ENCODE results near the gene GRIN2A.
A peak's percentile ranks its signal among the peaks of the same experiment; 100 is the strongest.

GRIN2A gene

DNA sequence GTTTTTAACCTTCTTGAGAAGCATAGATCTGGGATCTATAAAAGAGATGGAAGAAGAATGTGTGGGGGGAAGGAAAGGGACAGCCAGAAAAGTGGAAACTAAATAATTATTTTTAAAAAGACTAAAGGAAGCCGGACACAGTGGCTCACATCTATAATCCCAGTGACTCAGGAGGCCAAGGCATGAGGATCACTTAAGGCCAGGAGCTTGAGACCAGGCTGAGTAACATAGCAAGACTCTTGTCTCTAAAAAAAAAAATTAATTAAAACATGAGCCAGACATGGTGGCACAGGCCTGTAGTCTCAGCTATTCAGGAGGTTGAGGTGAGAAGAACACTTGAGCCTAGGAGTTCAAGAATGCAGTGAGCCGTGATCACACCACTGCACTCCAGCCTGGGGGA lies 335.1 kb downstream of the GRIN2A start:
- DNase-seq (ENCODE audit: low read depth): no peak

DNA sequence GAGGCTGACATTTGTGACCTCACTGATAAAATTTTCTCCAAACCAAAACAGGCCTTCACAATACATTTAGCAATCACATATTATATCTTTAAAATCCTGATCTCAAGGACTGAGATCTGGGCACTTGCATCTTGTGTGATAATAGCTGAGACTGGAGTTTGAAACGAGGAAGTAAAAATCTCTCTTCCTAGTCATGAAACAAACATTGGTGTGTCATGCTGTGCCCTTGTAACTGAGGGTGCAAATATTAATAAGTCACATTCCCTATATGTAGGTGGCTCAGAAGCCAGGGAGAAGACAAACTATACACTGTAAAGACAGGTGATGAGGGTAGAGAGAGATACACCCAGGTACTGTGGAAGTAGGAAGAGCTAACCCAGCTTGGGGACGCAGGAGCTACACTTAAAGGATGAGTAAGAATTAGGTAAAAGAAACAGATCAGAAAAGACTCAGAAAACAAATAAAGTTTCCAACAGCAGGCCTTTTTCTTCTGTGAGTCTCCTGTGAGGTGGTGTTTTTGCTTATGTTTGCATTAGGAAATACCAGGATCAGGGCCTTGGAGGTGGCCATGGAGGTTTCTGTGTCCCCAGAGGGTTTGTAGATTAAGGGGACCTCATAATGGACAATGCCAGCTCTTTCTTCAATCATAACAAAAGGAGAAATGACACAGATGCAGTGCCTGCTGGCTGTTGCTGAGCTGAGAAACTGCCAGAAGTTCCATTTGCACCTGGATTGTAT lies 335.7 kb downstream of the GRIN2A start:
- H3K4me3 ChIP-seq (ENCODE audit: low read depth, low read length): no peak overlapping the region

More for the DNA sequence above, 335.1 kb downstream of the GRIN2A start:
- no peak overlapping the region for H3K4me3 ChIP-seq (ENCODE audit: low read depth, low read length)

DNA sequence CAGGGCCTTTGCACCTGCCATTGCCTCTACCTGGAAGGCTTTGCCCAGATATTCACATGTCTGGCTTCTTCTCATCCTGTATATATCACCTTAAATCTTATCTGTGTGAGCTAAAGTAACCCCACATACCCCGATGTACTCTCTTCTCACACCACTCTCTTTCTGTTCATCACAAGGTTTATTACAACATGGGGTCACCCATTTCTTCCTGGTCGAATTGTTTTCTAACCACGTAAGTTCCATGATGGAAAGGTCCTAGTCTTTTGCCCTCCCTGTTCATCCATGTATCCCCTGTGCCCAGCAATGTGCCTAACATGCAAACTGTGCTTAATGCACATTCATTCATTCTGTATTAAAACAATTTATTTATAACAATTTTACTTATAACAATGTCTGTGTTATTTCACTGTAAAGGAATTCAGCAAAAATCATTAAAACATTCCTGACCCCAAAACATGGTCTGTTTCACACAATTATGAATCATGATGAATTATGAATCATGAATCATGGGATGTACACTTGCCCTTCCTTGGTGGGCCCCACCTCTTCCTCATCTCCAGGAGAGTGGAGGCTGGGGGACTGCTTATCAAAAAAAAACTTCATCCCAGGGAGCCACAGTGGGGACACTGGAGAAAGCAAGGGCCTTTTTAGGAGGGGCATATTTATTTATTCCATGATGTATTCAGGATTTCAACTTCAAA lies 336.4 kb downstream of the GRIN2A start:
- DNase-seq (ENCODE audit: low read depth): no peak
- H3K4me3 ChIP-seq (ENCODE audit: low read depth, low read length): no peak overlapping the region

More for the DNA sequence above, 335.7 kb downstream of the GRIN2A start:
- DNase-seq (ENCODE audit: low read depth): no peak

DNA sequence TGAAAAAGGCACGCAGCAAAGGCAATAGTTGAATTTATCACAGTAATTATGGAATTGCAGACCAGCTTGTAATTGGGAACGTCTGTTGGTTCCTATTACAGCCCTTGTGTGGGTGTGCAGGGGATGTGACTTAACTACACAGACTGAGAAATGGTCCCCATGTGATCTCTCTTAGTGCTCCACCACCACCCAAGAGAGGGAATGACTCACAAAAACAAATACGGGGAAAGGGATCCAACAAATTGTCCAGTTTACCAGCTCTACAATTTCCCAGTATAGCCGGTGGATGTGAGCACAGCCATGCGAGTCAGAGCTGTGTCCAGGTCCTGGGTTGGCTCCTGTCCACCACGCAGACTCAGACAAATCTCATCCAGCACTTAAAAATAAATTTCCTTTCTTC lies 337.9 kb downstream of the GRIN2A start:
- DNase-seq (ENCODE audit: low read depth): peak; percentile 13
- H3K4me3 ChIP-seq (ENCODE audit: low read depth, low read length): no peak overlapping the region

DNA sequence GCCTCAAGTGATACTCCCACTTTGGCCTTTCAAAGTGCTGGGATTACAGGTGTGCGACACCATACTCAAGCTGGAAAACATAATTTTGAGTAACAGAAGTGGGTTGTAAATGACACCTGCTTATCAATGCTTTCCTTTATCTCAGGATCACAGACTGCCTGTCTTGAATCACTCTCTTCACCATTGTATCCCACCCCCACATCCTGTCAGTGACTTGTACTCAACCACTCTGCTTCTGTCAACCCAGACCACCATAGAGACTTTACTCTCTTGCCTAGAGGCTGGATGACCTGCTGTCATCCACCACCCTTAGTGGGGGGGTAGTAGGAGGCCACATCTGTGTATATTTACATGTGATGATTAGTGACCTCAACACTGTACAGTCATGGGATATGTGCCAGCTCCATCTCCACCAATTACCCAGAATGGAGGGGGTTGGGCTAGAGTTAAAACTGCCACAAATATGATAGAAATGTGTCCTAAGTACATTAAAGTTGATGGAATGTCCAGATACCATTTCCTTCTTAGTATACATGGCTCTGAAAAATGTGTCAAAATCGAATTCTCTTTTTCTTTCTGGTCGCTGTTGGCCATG lies 338.7 kb downstream of the GRIN2A start:
- H3K4me3 ChIP-seq (ENCODE audit: low read depth, low read length): no peak overlapping the region
- no peak for DNase-seq (ENCODE audit: low read depth)

DNA sequence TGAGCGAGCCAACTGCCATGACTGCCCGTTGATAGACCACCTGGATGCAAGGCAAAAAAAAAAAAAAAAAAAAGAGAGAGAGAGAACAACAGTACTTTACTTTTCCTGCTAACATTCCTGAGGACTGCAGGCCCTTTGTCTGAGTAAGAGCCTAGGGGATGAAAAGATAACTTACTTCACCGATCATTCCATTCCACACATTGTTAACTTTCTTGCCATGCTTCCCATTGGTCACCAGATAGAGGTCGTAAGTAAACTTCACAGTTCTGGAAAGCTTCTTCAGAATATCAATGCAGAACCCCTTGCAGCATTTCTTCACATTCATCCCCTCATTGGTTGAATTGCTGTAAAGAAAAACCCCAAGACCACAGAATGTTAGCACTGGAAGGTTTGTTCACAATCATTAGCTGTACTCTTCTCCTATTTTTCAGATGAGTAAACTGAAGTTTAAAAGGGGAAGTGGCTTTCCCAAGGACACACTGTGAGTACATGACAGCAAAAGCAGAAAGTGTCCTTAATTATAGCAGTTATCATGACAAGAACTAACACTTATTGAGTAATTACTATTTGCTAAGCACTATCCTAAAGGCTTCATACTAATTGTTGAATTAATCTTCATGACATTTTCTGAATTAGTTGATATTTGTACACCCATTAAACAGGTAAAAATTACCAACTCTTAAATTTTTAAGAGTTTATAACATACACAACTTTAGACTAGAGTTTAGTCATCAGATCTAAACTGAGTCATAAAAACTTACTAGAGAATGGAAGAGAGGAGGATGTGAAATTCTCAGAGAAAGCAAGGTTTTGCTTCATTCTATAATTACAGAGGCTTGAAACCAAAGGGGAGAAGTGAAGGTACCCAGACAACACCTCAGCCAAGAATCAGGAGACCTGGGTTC lies 341.2 kb downstream of the GRIN2A start:
- no peak for DNase-seq (ENCODE audit: low read depth)
- no peak overlapping the region for H3K4me3 ChIP-seq (ENCODE audit: low read depth, low read length)

DNA sequence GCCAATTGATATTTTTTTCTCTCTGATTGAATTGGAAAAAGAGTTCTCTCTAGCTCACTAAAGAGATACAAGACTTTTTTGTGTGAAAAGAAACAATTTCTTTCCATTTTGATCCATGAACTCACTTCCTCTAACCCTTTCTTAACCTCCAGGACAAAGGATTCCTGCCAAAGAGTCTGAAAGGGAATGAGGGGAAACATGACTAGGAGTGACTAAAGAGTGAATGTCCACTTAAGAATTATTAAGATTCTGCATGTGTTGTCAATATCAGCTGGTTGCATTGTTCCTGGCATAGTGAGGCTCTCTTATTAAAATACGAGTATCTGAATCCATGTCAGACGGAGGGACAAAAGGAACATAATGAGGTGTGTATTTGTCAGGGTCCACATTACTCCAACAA lies 344.7 kb downstream of the GRIN2A start:
- H3K4me3 ChIP-seq (ENCODE audit: low read depth, low read length): no peak overlapping the region
- DNase-seq (ENCODE audit: low read depth): no peak

DNA sequence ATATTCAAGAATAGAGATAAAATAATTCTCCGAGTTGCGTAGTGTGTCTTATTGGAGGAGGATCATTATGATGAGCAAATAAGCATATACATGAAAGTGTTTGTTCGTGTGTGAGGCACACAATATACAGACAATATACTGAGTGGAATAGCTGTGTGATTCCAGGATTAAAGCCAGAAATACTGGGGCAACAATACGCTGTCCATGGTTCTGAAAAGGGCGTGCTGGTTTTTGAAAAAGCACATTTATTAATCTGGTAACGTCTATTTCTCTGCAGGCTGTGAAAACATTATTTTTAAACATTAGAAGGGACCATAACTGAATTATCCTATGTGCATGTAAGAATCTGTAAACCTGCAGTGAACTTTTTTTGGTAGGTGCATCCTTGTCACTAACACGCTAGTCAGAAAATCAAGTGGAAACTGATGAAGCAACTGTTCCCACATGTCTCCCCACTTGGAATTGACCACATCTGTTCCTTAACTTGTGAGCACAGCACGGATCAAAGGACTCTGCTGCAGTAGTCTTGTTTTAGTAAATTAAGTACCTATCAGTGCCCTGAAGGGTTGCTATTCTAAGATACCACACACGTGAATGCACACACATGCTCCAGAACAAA lies 346.0 kb downstream of the GRIN2A start:
- H3K4me3 ChIP-seq (ENCODE audit: low read depth, low read length): no peak overlapping the region
- no peak for DNase-seq (ENCODE audit: low read depth)

DNA sequence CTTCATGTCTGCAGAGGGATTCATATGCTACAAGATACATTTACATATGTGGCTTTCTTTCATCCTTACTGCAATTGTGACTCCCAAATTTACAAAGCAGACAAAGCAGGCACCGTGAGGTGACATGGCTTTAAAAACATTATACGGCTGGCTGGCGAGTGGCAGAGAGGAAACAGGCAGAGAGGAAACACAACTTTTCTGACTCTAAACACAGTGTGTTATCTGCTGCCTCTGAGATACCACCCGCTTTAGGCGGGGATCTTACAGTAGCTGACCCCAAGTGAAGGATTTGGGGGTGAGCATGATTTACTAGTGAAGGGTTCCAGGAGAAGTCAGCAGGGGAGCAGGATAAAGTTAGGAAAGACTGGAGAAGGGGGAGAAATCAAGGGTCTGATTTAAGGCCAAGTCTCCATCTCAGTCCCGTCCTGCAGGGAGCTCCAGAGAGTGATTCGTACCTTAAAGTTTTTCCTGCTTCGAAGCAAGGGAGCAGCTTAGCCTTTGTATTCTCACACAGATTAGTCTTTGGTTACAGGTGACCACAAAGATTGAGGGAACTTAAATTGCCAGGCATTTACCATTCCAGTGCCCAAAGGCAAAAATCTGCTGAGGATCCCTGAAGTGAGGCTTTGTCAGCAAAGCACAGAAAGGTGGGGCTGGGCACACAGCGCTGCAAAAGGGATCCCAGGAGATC lies 355.0 kb downstream of the GRIN2A start:
- no peak for DNase-seq (ENCODE audit: low read depth)

DNA sequence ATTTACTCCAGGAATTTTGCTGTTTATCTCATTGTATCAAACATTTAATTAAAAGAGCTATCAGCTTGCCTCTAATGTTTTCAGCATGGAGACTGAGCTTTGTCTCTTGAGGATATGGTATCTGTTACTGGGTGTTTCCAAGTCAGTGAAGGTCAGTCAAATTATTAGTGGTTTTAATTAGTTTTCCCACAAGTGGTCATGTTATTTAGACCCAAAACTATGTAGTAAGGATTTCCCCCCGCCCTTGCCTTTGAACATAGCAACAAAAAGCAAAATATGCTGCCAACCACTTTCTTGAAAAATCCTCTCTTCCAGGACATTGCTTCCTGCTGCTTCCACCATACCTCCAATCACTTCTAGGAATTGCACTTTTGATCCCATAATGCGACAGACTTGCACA lies 355.6 kb downstream of the GRIN2A start:
- DNase-seq (ENCODE audit: low read depth): no peak
- H3K4me3 ChIP-seq (ENCODE audit: low read depth, low read length): no peak overlapping the region

More for the DNA sequence above, 355.0 kb downstream of the GRIN2A start:
- no peak overlapping the region for H3K4me3 ChIP-seq (ENCODE audit: low read depth, low read length)

DNA sequence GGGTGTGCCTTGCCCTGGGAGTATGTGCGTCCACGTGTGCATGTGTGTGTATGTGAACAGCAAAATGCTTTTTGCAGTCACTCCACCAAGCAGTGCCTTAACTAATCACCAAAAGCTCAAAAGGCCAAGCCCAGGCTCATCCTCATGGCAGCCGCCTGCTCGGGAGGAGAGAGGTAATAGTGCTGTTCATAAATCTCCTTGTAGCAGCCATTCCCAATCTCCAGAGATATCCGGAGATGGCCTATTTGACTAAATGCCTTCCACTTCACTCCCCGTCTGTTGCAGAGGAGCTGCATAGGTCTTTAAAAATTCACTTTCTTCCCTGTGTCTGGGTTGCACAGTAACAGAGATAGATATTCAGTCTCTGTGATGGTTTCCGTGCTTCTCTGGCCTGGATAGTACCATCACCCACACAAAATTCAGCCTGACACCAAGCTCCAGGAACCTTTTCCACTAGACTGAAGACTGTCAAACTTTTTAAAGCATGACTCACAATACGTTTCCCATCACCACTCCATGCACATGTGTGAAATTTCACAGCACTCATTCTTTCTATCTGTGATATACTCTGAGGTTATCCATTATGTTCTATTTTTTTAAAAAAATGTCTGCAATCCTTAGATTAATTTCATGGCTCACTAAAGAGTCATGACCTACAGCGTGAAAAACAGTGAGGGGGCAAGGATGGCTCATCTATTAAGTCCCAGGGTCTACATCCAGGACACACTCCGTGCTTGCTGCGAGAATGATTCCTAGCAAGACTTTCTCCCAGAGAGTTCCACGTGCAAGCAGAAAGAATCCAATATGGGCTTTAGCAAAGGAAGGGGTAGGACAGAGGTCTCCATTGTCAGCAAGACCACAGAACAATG lies 357.8 kb downstream of the GRIN2A start:
- no peak for DNase-seq (ENCODE audit: low read depth)
- H3K4me3 ChIP-seq (ENCODE audit: low read depth, low read length): no peak overlapping the region

DNA sequence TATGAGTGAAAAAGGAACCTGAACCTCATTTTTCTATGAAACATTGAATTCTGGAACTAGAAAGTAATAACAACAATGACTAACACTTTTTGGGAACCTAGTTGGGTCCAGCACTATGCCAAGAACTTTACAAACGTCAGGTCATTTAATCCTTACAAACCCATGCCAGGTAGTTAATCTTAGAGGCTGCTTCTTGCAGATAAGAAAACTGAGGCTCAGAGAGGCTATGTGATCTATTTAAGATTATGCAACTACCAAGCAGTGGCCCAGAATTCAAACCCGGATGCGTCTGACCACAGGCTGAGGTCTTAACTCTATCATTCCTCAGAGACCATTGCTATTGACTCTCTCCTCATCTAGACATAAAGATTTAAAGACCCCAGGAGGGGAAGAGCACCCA lies 358.7 kb downstream of the GRIN2A start:
- H3K4me3 ChIP-seq (ENCODE audit: low read depth, low read length): no peak overlapping the region
- no peak for DNase-seq (ENCODE audit: low read depth)

DNA sequence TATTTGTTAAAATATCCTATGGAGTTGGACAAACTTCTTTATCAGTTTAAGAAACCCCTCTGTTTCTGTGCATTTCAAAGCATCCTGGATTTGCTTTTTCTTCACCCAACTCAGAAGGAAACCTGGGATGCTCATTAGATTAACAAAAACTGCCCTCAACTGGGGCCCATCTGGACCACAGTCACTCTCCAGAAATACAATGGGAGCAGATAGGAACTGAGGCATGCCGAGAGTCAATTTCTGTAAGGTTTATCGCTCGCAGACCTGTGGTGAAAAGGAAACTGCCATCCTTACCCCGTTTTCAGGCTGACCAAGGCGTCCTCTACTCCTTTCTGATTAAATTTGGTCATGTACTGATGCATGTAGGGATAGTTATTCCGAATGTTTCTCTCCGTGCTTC lies 360.3 kb downstream of the GRIN2A start:
- DNase-seq (ENCODE audit: low read depth): no peak
- no peak overlapping the region for H3K4me3 ChIP-seq (ENCODE audit: low read depth, low read length)

DNA sequence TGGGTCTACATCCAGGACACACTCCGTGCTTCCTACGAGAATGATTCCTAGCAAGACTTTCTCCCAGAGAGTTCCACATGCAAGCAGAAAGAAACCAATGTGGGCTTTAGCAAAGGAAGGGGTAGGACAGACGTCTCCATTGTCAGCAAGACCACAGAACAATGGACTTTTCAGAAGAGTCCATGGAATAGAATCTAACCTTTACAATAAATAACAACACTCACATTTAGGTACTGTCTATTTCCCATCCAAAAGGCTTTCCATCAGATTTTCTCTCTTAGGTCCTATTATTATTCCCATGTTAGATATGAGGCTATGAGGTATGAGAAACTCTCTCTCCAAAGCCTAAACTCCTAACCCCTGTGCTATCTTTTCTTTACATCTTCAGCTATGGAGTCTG lies 360.9 kb downstream of the GRIN2A start:
- no peak overlapping the region for H3K4me3 ChIP-seq (ENCODE audit: low read depth, low read length)
- DNase-seq (ENCODE audit: low read depth): no peak

DNA sequence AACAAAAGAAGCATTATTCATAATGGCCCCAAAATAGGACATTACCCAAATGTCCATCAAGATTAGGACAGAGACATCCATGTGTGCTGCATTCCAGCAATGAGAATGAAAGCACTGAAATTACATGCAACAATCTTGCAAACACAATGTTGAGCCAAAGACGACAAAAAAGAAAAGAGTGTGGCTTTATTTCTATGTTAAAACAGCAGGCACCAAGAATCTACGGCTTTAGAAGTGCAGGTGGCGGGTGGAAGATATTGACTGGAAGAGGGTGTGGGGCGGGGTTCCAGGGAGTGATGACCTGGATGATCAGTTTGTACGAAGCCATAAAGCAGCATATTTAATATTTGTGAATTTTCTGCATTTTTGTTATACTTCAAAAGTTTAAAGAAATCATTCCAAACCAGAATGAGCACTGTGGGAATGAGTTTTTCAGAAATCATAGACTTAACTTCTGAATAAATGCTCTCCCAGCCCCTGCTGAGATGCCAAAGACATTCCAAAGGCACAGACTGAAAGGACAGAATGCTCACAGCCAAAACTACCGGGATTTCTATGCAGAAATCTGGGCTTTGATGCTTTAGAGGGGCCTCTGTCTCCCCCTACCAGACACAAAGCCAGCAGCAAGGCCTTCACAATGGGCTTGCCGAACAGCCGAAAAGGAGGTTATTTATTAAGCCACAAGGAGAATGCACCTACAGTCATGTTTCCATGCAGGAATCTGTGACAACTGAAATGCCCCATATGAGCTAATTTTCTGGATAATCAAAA lies 361.6 kb downstream of the GRIN2A start:
- no peak overlapping the region for H3K4me3 ChIP-seq (ENCODE audit: low read depth, low read length)
- no peak for DNase-seq (ENCODE audit: low read depth)

DNA sequence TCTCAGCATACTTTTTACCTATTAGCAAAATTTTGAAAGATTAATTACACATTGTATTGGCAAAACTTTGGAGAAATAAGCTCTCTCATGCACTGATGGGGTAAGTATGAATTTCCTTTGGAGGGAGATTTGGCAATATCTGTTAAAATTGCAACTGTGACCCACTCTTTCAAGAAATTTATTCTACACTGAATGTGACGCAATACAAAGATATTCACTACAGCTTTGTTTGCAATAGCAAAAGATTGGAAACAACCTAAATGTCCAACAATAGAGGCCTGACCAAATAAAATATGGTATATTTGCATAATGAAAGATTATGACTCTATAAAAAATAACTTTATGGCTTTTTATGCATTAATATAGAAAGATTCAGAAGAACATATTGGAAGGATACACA lies 363.5 kb downstream of the GRIN2A start:
- no peak overlapping the region for H3K4me3 ChIP-seq (ENCODE audit: low read depth, low read length)
- no peak for DNase-seq (ENCODE audit: low read depth)

DNA sequence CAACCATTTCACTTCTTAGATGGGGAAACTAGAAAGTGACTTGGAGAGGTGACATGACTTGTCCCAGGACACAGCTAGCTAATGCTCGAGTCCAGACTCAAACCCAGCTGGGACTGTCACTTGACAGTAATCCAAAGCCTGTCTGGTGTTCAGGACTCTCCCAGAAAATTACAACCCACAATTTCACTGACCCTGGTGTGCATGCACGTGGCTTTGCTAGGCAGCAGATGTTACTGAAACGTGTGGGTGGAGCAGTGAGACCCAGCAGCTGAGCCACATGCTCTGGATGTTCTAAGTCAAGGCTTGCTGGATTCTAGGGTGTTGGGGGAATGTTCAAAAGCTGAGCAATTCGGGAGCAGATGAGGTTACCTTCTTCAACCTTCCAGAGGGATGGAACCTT lies 364.6 kb downstream of the GRIN2A start:
- no peak overlapping the region for H3K4me3 ChIP-seq (ENCODE audit: low read depth, low read length)
- DNase-seq (ENCODE audit: low read depth): no peak
